MCF 10A (cell line): Measurements from ENCODE around the gene C2. TPM values are rescaled to one million over a fixed set of nuclear protein-coding genes. Genes with fewer than 3 reads are reported as not detected.
A peak's percentile ranks its signal among the peaks of the same experiment; 100 is the strongest.
"Not testable (repeated sequence)": the region's sequence is repeated elsewhere in the genome, so short reads cannot be mapped to it uniquely, and the experiment has no call there.

ENCODE experiments used
- BruUV-seq: library from RNA; stranded (reverse); fragments of 400-500 nt; replicated peaks from 2 replicates; lab custom pipeline; 2021; lab: Mats Ljungman, UMichigan
- CTCF ChIA-PET: fragments of 300-600 bp; sonication (Branson Sonifier 250); formaldehyde crosslinking; extraction: SDS; loops from one replicate; lab custom pipeline; 2021; ENCODE audit warnings: antibody characterized with exemption, inconsistent platforms; lab: Yijun Ruan, JAX
- POLR2A ChIA-PET: fragments of 300-600, 350-650 bp; sonication (Branson Sonifier 250); formaldehyde crosslinking; extraction: SDS; loops from one replicate; lab custom pipeline; 2020; ENCODE audit warnings: antibody characterized with exemption, inconsistent platforms; lab: Yijun Ruan, JAX
- DNase-seq: peaks from one replicate; pipeline ENCODE4 v3.0.0-alpha.2; 2018; ENCODE audit not compliant: unreplicated experiment
- H3K27ac Mint-ChIP-seq: one replicate; pipeline ENCODE4 v1.8.0; 2022; ENCODE audit warnings: mild to moderate bottlenecking, low read depth, mixed read lengths; ENCODE audit not compliant: unreplicated experiment
- H3K27me3 Mint-ChIP-seq: one replicate; pipeline ENCODE4 v1.8.0; 2022; ENCODE audit warnings: mixed read lengths; ENCODE audit not compliant: insufficient read depth, unreplicated experiment
- H3K36me3 Mint-ChIP-seq: one replicate; pipeline ENCODE4 v1.8.0; 2022; ENCODE audit warnings: mild to moderate bottlenecking, moderate library complexity, mixed read lengths; ENCODE audit not compliant: insufficient read depth, unreplicated experiment
- H3K4me1 Mint-ChIP-seq: one replicate; pipeline ENCODE4 v1.8.0; 2022; ENCODE audit warnings: mixed read lengths; ENCODE audit not compliant: insufficient read depth, unreplicated experiment
- H3K4me3 Mint-ChIP-seq: one replicate; pipeline ENCODE4 v1.8.0; 2022; ENCODE audit warnings: mild to moderate bottlenecking, moderate library complexity, mixed read lengths; ENCODE audit not compliant: unreplicated experiment
- H3K9me3 Mint-ChIP-seq: one replicate; pipeline ENCODE4 v1.8.0; 2022; ENCODE audit warnings: mixed read lengths; ENCODE audit not compliant: unreplicated experiment
- intact Hi-C: fragments of 100-400 bp; cut with micrococcal nuclease; formaldehyde crosslinking; loops from 2 replicates; pipeline ENCODE4 v1.14.1; 2022
- total RNA-seq: library from RNA; stranded (reverse); gene quantifications from 2 replicates; pipeline ENCODE4 v1.2.3, GENCODE V29; 2022
- TF ChIP-seq, protein P1 (sequence below): fragments of 200-600 bp; IDR thresholded peaks from one replicate; pipeline ENCODE4 v1.8.0; 2022; ENCODE audit warnings: antibody characterized with exemption, mild to moderate bottlenecking; ENCODE audit not compliant: unreplicated experiment

C2 gene
- total RNA-seq, 1 experiment from 2014 or later, result not detected

DNA sequence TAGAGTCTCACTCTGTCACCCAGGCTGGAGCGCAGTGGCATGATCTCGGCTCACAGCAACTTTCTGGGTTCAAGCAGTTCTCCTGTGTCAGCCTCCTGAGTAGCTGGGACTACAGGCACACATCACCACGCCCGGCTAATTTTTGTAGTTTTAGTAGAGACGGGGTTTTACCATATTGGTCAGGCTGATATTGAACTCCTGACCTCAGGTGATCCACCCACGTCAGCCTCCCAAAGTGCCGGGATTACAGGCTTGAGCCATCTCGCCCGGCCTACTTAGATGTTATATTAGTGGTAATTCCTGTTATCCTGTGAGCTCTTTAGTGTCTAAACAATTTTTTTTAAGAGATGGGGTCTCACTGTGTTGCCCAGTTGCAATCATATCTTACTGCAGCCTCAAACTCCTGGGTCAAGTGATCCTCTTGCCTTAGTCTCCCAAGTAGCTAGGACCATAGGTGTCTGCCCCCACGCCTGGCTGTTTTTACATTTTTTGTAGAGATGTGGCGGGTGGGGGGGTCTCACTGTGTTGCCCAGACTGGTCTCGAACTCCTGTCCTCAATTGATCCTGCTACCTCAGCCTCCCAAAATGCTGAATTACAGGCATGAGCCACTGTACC lies 50.4 kb downstream of the C2 start:
- H3K36me3 Mint-ChIP-seq, result peaks cover 23% of the 10 kb centered on the region
- peaks cover 6% of the 10 kb centered on the region for H3K4me1 Mint-ChIP-seq
- intact Hi-C loops, result loop anchor here (10.0 kb wide), 1 partner anchor 177 kb away; the partner anchor contains the start of genes PPT2 and PRRT1
- H3K4me3 Mint-ChIP-seq, result no peak overlapping the region
- ChIA-PET POLR2A (no interaction called here), CTCF (no interaction called here)
- TF ChIP-seq, protein P1, sequence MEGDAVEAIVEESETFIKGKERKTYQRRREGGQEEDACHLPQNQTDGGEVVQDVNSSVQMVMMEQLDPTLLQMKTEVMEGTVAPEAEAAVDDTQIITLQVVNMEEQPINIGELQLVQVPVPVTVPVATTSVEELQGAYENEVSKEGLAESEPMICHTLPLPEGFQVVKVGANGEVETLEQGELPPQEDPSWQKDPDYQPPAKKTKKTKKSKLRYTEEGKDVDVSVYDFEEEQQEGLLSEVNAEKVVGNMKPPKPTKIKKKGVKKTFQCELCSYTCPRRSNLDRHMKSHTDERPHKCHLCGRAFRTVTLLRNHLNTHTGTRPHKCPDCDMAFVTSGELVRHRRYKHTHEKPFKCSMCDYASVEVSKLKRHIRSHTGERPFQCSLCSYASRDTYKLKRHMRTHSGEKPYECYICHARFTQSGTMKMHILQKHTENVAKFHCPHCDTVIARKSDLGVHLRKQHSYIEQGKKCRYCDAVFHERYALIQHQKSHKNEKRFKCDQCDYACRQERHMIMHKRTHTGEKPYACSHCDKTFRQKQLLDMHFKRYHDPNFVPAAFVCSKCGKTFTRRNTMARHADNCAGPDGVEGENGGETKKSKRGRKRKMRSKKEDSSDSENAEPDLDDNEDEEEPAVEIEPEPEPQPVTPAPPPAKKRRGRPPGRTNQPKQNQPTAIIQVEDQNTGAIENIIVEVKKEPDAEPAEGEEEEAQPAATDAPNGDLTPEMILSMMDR, result no peak
- no peak overlapping the region for H3K27ac Mint-ChIP-seq
- H3K9me3 Mint-ChIP-seq, result no peaks in the 10 kb centered on the region
- DNase-seq, result no peak
- BruUV-seq, result no TSS peak
- H3K27me3 Mint-ChIP-seq, result no peaks in the 10 kb centered on the region

DNA sequence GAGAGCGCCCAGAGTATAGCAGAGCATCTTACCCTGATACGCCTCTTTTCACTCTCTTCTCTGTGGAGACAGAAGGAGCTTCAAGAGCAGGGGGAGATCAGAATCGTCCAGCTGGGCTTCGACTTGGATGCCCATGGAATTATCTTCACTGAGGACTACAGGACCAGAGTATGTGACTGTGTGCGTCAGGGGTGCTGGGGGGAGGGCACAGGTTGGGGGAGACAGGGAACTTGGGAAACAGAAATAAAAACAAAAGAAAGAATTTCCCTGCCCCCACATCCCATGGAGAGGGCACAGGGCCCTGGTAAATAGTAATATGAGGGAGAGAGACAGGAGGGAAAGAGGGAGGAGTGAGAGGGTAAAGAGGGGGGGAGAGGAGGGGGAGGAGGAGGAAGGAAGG lies 51.3 kb downstream of the C2 start:
- ChIA-PET CTCF (interaction anchor here (0.6 kb wide), 1 partner anchor 142 kb away, joined by 3 read pairs; no protein-coding TSS in a partner anchor), POLR2A (no interaction called here)
- BruUV-seq, result no TSS peak

DNA sequence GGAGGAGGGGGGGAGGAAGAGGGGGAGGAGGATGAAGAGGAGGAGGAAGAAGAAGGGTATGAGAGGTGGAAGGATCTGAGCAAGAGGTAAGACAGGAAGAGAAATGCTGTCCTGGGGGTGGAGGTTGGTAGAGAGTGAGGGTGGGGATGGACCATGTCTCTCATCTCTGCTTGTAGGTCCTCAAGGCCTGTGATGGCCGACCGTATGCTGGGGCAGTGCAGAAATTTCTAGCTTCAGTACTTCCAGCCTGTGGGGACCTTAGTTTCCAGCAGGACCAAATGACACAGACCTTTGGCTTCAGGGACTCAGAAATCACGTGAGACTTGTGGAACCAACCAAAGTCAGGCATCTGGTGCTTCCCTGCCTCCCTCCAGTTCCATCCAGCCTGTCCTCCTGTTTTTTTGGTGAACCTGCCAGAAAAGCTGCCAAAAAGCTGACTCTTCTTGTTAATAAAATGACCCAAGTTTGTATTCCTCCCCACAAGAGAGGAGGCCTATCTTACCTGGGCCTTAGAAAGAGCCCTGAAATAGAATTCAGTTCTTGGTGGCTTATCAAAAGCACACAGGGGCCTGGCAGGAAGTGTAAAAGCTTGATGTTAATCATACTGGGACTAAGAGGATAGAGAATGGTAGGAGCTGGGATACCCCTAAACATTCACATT lies 51.9 kb downstream of the C2 start:
- intact Hi-C loops, result loop anchor here (10.0 kb wide), 1 partner anchor 175 kb away; the partner anchor contains the start of genes PPT2 and PRRT1
- no peak for DNase-seq
- Mint-ChIP-seq H3K9me3 (no peaks in the 10 kb centered on the region), H3K27ac (peak overlapping the region; percentile 6), H3K4me3 (no peak overlapping the region), H3K36me3 (peaks cover 13% of the 10 kb centered on the region), H3K27me3 (no peaks in the 10 kb centered on the region), H3K4me1 (no peaks in the 10 kb centered on the region)
- BruUV-seq, result no TSS peak
- TF ChIP-seq, protein P1, result no peak
- CTCF ChIA-PET, result interaction anchor here (0.6 to 0.7 kb wide), 3 partner anchors 9 to 142 kb away, joined by 3 to 4 read pairs (median 3); no protein-coding TSS in a partner anchor
- POLR2A ChIA-PET, result interaction anchor here (0.6 kb wide), 1 partner anchor 216 kb away, joined by 3 read pairs; no protein-coding TSS in a partner anchor

More for the DNA sequence above, 51.3 kb downstream of the C2 start:
- Mint-ChIP-seq H3K9me3 (no peaks in the 10 kb centered on the region), H3K4me1 (no peaks in the 10 kb centered on the region), H3K27me3 (no peaks in the 10 kb centered on the region), H3K4me3 (no peak overlapping the region), H3K27ac (no peak overlapping the region), H3K36me3 (peaks cover 14% of the 10 kb centered on the region)
- TF ChIP-seq, protein P1, result no peak
- intact Hi-C loops, result loop anchor here (10.0 kb wide), 1 partner anchor 176 kb away; the partner anchor contains the start of genes PPT2 and PRRT1
- DNase-seq, result no peak

DNA sequence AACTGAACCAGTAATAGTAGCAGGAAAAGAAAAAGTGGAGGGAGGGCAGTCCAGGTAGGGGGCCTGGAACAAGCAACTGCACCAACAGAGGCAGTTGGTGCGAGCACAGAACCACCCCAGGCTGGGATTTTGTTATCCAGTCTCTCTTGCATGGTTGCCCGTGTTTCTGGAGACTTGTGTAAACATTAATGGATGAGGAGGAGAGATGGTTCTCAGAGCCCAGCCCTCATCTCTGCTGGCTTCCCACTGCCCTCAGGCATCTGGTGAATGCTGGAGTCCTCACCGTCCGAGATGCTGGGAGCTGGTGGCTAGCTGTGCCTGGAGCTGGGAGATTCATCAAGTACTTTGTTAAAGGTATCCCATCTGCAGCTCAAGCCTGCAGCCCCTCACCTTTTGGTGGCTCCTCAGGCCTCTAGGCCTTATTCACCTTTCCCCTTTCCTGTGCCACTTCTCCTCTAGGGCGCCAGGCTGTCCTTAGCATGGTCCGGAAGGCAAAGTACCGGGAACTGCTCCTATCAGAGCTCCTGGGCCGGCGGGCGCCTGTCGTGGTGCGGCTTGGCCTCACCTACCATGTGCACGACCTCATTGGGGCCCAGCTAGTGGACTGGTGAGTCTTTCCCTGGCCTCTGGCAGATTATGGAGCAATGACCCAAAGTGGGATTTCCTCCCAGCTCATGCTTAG lies 52.8 kb downstream of the C2 start:
- DNase-seq, intact Hi-C loops, H3K27me3 Mint-ChIP-seq, H3K9me3 Mint-ChIP-seq, H3K4me3 Mint-ChIP-seq, H3K4me1 Mint-ChIP-seq, BruUV-seq, H3K36me3 Mint-ChIP-seq: not testable (repeated sequence)
- CTCF ChIA-PET, result interaction anchor here (0.6 kb wide), 1 partner anchor 10 kb away, joined by 3 read pairs; no protein-coding TSS in a partner anchor
- peak overlapping the region; percentile 6 for H3K27ac Mint-ChIP-seq
- POLR2A ChIA-PET, result interaction anchor here (0.5 to 1.0 kb wide), 2 partner anchors 21 to 133 kb away, joined by 3 read pairs; partner anchors contain the start of gene SKIC2

DNA sequence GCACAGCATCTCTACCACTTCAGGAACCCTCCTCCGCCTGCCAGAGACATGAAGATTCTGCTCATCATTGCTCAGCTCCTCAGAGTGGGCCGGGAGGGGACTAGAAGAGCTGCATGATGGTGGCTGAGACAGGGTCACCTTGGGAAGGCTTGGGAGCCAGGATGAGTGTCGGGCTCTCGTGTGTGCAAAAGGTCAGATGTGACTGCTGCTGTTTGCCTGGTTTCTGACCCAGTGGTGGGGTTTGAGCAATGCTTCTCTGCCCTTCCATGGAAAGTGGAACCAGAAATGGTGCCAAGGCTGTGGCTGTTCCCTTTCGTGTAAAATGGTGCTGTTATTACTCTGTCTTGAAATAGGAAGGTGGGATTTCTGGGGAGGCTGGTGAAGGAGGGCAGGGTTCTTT lies 53.5 kb downstream of the C2 start:
- intact Hi-C loops, H3K9me3 Mint-ChIP-seq, H3K36me3 Mint-ChIP-seq, BruUV-seq, CTCF ChIA-PET, H3K4me1 Mint-ChIP-seq, H3K27me3 Mint-ChIP-seq, H3K4me3 Mint-ChIP-seq, H3K27ac Mint-ChIP-seq, DNase-seq: not testable (repeated sequence)
- POLR2A ChIA-PET, result interaction anchor here (1.0 kb wide), 1 partner anchor 22 kb away, joined by 3 read pairs; the partner anchor contains the start of gene SKIC2

GRCh38 chr6:31981744-31982143 lies 54.2 kb downstream of the C2 start, which contains the start of gene C4A:
C4A (plus strand) TSS chr6:31982057; CDS start chr6:31982108, 51 bp downstream.
- DNase-seq, H3K36me3 Mint-ChIP-seq, CTCF ChIA-PET, POLR2A ChIA-PET, H3K27ac Mint-ChIP-seq, BruUV-seq, H3K9me3 Mint-ChIP-seq, H3K27me3 Mint-ChIP-seq, intact Hi-C loops, H3K4me3 Mint-ChIP-seq, H3K4me1 Mint-ChIP-seq: not testable (repeated sequence)
